Activated B cell treated with CpG ODN at 0.5 μM for 24 hours (primary cell): Measurements from ENCODE around the gene CAMSAP2. TPM values are rescaled to one million over a fixed set of nuclear protein-coding genes. Genes with fewer than 3 reads are reported as not detected.
"Not testable (repeated sequence)": the region's sequence is repeated elsewhere in the genome, so short reads cannot be mapped to it uniquely, and the experiment has no call there.

Experiments
- ATAC-seq: fragments of 200-7000 bp; cut with Tn5 transposase; one replicate; pipeline ENCODE4 v1.10.0; 2021; ENCODE audit warnings: low read depth, mild to moderate bottlenecking, moderate library complexity
- CTCF ChIA-PET: fragments of 350-600 bp; sonication (Branson Sonifier 250); formaldehyde crosslinking; loops from one replicate; lab custom pipeline; 2021; ENCODE audit warnings: antibody characterized with exemption; lab: Charles Lee
- POLR2A ChIA-PET: fragments of 350-600 bp; sonication (Branson Sonifier 250); formaldehyde crosslinking; loops from one replicate; lab custom pipeline; 2021; ENCODE audit warnings: antibody characterized with exemption; lab: Charles Lee
- DNase-seq: peaks from one replicate; pipeline ENCODE4 v3.0.0; 2022
- H3K27ac Mint-ChIP-seq: one replicate; pipeline ENCODE4 v1.8.0; 2020; ENCODE audit warnings: mixed read lengths
- H3K27me3 Mint-ChIP-seq: one replicate; pipeline ENCODE4 v1.8.0; 2021; ENCODE audit warnings: mixed read lengths
- H3K36me3 Mint-ChIP-seq: one replicate; pipeline ENCODE4 v1.8.0; 2021; ENCODE audit warnings: low read depth, mixed read lengths
- H3K4me1 Mint-ChIP-seq: one replicate; pipeline ENCODE4 v1.8.0; 2021; ENCODE audit warnings: mixed read lengths
- H3K4me3 Mint-ChIP-seq: one replicate; pipeline ENCODE4 v1.8.0; 2020; ENCODE audit warnings: mild to moderate bottlenecking, mixed read lengths
- H3K9me3 Mint-ChIP-seq: one replicate; pipeline ENCODE4 v1.8.0; 2020; ENCODE audit warnings: mixed read lengths
- CTCF ChIP-seq: fragments of 200-600 bp; IDR thresholded peaks from one replicate; pipeline ENCODE4 v1.8.0; 2022; ENCODE audit warnings: antibody characterized with exemption, mild to moderate bottlenecking
- intact Hi-C: fragments of 100-400 bp; cut with micrococcal nuclease; formaldehyde crosslinking; loops from one replicate; pipeline ENCODE4 v1.15.1; 2024
- total RNA-seq: library from RNA; stranded (reverse); gene quantifications from 2 replicates; pipeline ENCODE4 v1.2.3, GENCODE V29; 2022

Gene CAMSAP2
- total RNA-seq, 1 donor from 2014 or later: 0.86 TPM

GRCh38 chr1:200808846-200809245 is 70.2 kb downstream of the CAMSAP2 start:
- ChIA-PET POLR2A (no interaction called here), CTCF (interaction anchor here (1.6 to 4.2 kb wide), 2 partner anchors 8 to 187 kb away, joined by 3 to 33 read pairs; partner anchors contain the start of gene KIF14)
- ATAC-seq (no peak), DNase-seq (no peak)
- Mint-ChIP-seq H3K27ac (no peak overlapping the region), H3K36me3 (no peaks in the 10 kb centered on the region), H3K4me1 (no peaks in the 10 kb centered on the region), H3K4me3 (no peak overlapping the region), H3K9me3 (no peaks in the 10 kb centered on the region), H3K27me3 (peaks cover 11% of the 10 kb centered on the region)
- no peak for TF ChIP-seq CTCF
- intact Hi-C loops: no loop called here

GRCh38 chr1:200811704-200812103 is 73.0 kb downstream of the CAMSAP2 start:
- no peak overlapping the region for H3K27ac Mint-ChIP-seq
- no peaks in the 10 kb centered on the region for H3K4me1 Mint-ChIP-seq
- H3K9me3 Mint-ChIP-seq: no peaks in the 10 kb centered on the region
- intact Hi-C loops: no loop called here
- no peaks in the 10 kb centered on the region for H3K36me3 Mint-ChIP-seq
- ChIA-PET POLR2A (no interaction called here), CTCF (no interaction called here)
- H3K27me3 Mint-ChIP-seq: peaks cover 8% of the 10 kb centered on the region
- TF ChIP-seq CTCF: no peak
- H3K4me3 Mint-ChIP-seq: no peak overlapping the region
- ATAC-seq (no peak), DNase-seq (no peak)

GRCh38 chr1:200816624-200817224 is 78.0 kb downstream of the CAMSAP2 start:
- H3K27me3 Mint-ChIP-seq, H3K9me3 Mint-ChIP-seq, CTCF ChIA-PET, H3K36me3 Mint-ChIP-seq, H3K4me3 Mint-ChIP-seq, H3K4me1 Mint-ChIP-seq, DNase-seq, ATAC-seq, POLR2A ChIA-PET, intact Hi-C loops, H3K27ac Mint-ChIP-seq: not testable (repeated sequence)

- ChIA-PET CTCF (no interaction called here), POLR2A (no interaction called here)
- Mint-ChIP-seq H3K4me3 (no peak overlapping the region), H3K27ac (no peak overlapping the region), H3K27me3 (peaks cover under 1% of the 10 kb centered on the region), H3K9me3 (no peaks in the 10 kb centered on the region), H3K4me1 (no peaks in the 10 kb centered on the region), H3K36me3 (no peaks in the 10 kb centered on the region)
- intact Hi-C loops: no loop called here
- TF ChIP-seq CTCF: no peak
- ATAC-seq (no peak), DNase-seq (no peak)
Measured at GRCh38 chr1:200818248-200818647, 79.6 kb downstream of the CAMSAP2 start.

GRCh38 chr1:200819726-200820125 is 81.0 kb downstream of the CAMSAP2 start:
- TF ChIP-seq CTCF: no peak
- DNase-seq (no peak), ATAC-seq (no peak)
- H3K27ac Mint-ChIP-seq: no peak overlapping the region
- peaks cover 6% of the 10 kb centered on the region for H3K27me3 Mint-ChIP-seq
- POLR2A ChIA-PET: no interaction called here
- H3K36me3 Mint-ChIP-seq: no peaks in the 10 kb centered on the region
- no peaks in the 10 kb centered on the region for H3K4me1 Mint-ChIP-seq
- intact Hi-C loops: no loop called here
- H3K4me3 Mint-ChIP-seq: no peak overlapping the region
- H3K9me3 Mint-ChIP-seq: no peaks in the 10 kb centered on the region
- CTCF ChIA-PET: no interaction called here

- Mint-ChIP-seq H3K4me3 (no peak overlapping the region), H3K36me3 (no peaks in the 10 kb centered on the region), H3K4me1 (peaks cover 2% of the 10 kb centered on the region), H3K27me3 (no peaks in the 10 kb centered on the region), H3K9me3 (no peaks in the 10 kb centered on the region), H3K27ac (no peak overlapping the region)
- CTCF ChIA-PET: no interaction called here
- POLR2A ChIA-PET: no interaction called here
- DNase-seq (no peak), ATAC-seq (no peak)
- intact Hi-C loops: no loop called here
- TF ChIP-seq CTCF: no peak
Measured at GRCh38 chr1:200831091-200831490, 92.4 kb downstream of the CAMSAP2 start.
